Activated CD4-positive, alpha-beta T cell treated with anti-CD3 and anti-CD28 coated beads for 1 hour (primary cell): ENCODE measurements around the gene HNRNPF.
"Not testable (repeated sequence)": the region's sequence is repeated elsewhere in the genome, so short reads cannot be mapped to it uniquely, and the experiment has no call there.

Experiments
- DNase-seq: peaks from one replicate; pipeline ENCODE4 v3.0.0-alpha.2; 2020

Gene HNRNPF

GRCh38 chr10:43343126-43343525 is 65.9 kb downstream of the HNRNPF start:
- DNase-seq = no peak

GRCh38 chr10:43342279-43343125 is 66.5 kb downstream of the HNRNPF start:
- no peak for DNase-seq

DNA sequence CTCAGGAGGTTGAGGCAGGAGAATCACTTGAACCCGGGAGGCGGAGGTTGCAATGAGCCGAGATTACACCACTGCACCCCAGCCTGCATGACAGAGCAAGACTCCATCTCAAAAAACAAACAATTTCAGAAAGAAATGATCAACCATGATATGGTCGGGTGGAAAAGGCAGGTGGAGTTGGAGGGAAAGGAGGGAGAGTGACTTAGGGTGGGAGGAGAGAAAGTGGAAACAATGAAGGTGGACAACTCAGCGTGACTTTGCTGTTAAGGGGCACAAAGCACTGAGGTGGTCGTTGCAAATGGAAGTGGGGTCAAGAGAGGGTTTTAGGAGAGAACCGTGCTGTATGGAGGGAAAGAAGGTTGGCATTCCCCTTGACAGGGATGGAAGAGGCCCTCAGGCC is 67.5 kb downstream of the HNRNPF start:
- DNase-seq = no peak

DNA sequence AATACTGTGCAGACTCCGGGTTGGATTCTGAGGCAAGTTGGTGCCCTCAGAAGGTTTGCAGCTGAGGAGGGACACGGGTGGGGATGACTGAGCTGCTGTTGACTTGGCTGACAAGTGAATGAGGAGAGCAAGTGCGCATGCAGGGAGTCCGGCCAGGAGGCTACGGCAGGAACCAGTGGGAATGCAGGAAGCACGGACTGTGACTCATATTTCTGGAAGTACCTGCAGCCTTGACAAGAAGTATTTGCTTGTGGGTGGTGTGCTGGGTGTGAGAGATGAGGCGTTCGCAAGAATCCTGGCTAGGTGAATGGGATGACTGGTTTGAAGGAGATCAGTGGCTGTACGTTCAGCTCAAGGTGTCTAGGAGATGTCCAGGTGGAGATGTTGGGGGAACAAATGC is 68.4 kb downstream of the HNRNPF start:
- DNase-seq = no peak

DNA sequence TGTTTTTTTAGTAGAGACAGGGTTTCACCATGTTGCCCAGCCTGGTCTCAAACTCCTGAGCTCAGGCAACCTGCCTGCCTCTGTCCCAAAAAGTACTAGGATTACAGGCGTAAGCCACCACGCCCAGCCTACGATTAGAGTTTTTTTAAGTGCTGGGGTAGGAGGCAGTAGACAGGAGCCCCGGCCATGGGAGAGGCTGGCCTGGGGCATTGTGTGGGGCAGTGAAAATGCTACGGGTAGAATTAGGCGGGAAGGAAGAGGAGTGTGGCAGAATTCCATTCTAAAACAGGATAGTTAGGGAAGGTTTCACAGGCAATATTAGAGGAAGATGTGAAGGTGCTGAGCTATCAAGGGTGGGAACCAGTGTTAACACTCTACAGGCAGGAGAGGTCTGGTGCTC is 68.9 kb downstream of the HNRNPF start:
- DNase-seq = no peak

DNA sequence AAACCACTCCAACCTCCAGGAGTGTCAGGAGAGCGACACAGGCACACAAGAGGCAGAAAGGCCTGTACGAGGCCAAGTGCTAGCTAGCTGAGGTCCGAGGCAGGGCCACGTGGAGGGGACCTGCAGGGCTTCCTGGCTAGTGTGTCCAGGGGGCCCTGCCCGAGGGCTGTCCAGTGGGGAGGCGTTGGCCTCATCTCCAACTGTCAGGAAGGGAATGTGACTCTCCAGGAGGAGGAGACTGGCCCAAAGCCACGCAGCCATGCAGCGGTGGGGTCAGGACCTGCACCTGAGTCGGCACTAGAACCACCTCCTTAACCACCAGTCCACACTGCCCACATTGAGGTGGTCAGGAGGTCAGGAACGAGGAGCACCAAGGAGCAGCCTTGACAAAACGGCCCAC is 69.8 kb downstream of the HNRNPF start:
- DNase-seq = no peak

DNA sequence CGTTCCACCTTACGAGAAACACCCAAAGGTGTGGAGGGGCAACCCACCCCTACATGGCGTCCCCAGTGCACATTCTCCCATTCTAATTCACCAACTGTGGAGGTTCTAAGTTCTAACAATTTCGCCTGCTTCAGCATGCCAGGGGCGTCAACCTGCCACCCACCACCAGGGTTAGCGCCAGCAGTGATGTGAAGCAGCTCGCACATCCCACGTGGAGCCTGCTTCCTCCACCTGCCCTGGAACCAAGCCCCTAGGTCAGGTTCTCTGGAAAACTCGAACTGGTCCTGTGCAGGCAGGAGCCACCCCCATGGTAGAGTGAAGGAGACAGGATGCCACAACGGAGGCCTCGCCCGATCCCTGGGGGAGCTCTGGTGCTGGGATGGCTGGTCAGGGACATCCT is 70.9 kb downstream of the HNRNPF start:
- DNase-seq = no peak

- DNase-seq = not testable (repeated sequence)
Observed at GRCh38 chr10:43337536-43337935, 71.5 kb downstream of the HNRNPF start.

- no peak for DNase-seq
Observed at GRCh38 chr10:43336641-43337318, 72.2 kb downstream of the HNRNPF start.

DNA sequence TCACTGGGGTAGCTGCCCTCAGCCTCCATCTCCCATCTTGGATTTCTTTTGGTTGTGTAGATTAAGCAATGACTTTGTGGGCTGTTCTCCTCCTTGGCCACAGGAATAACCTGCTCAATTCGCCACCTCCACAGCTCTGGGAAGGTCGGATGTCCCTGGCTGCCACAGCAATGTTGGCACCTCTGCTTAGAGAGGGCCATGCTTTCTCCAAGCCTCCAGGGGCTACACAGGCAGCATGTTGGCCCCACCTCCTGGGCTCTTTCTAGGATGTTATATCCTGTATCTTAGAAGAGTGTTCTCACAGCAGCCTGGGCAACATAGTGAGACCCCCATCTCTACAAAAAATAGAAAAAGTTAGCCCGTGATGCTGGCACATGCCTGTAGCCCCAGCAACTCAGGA is 72.9 kb downstream of the HNRNPF start:
- DNase-seq = no peak
